NT2/D1 (cell line): Measurements from ENCODE around the gene PEF1.

Source experiments
- SUZ12 ChIP-seq: IDR thresholded peaks from 2 replicates; pipeline ENCODE4 v1.6.1; 2011; ENCODE audit not compliant: insufficient read length, insufficient read depth; ENCODE audit errors: extremely low read depth
- YY1 ChIP-seq: IDR thresholded peaks from 2 replicates; pipeline ENCODE4 v1.6.1; 2011; ENCODE audit not compliant: insufficient read length, insufficient read depth

DNA sequence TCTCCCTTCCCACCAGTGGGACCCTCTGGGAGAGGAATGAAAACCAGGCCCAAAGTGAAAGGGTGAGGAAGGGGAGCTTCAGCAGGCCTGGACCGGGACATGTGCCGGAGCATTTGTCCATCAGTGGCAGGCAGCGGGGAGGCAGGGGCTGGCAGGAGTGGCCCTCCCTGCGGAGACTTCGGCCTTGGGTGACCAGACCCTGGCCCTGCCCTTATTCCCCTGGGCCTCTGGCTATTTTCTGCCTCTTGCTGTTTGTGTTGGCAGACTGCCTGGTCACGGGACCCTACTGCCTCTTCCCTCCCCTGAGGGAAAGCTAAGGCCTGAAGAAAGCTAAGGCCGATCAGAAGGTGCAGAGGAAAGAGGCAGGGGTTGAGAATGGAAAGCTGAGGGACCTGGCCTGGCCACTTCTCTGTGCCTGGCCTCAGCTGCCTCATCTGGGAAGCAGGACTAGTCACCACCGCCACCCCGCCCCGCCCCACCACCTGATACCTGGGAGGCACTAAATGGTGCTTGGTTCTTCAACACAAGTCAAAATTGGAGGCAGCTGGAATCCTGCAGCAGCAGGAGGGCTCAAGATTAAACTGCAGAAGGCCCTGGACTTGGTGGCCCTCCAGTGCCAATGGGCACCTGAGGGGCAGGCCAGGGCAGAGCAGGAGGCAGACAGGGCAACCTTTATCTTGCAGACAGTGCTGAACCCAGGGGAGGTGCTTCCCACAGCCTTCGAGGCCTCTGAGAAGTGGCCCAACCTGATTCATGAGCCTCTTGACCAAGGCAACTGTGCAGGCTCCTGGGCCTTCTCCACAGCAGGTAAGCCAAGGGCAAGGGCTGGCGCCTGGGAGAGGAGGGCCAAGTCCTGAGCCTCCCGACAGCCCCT is 60.4 kb downstream of the PEF1 start:
- TF ChIP-seq SUZ12 (no peak), YY1 (no peak)
